Mucosa of gallbladder (tissue), 1 donor: ENCODE measurements around the gene BTBD6. TPM values are rescaled to one million over a fixed set of nuclear protein-coding genes. Genes with fewer than 3 reads are reported as not detected.
"Not testable (repeated sequence)": the region's sequence is repeated elsewhere in the genome, so short reads cannot be mapped to it uniquely, and the experiment has no call there.

Experiments
- DNase-seq: peaks from one replicate; pipeline ENCODE4 v3.0.0-alpha.2; 2020; ENCODE audit warnings: low spot score
- total RNA-seq: library from RNA; stranded (reverse); gene quantifications from one replicate; pipeline ENCODE4 v1.2.1, GENCODE V29; 2021
- donor health status: DM: no; HTN: no; CAD: no.

BTBD6 gene
- total RNA-seq, 1 donor from 2014 or later: 50.8 TPM

GRCh38 chr14:105294142-105294597, 45.8 kb downstream of the BTBD6 start:
- no peak for DNase-seq

GRCh38 chr14:105297311-105297710, 49.0 kb downstream of the BTBD6 start:
- DNase-seq: not testable (repeated sequence)

- no peak for DNase-seq
These were observed 51.6 kb downstream of the BTBD6 start for GRCh38 chr14:105299654-105300541.

Other genes starting within 250 kb of the BTBD6 start
- 5.4 TPM for gene CDCA4, start 227.4 kb upstream of the BTBD6 start, total RNA-seq
- gene GPR132, start 183.1 kb upstream of the BTBD6 start, total RNA-seq: 3.7 TPM
- 12.7 TPM for gene JAG2, start 79.8 kb upstream of the BTBD6 start, total RNA-seq
- gene NUDT14, start 67.2 kb upstream of the BTBD6 start, total RNA-seq: 47.2 TPM
- gene BRF1, start 52.5 kb downstream of the BTBD6 start, total RNA-seq: 51.7 TPM
- gene PACS2, start 66.2 kb downstream of the BTBD6 start, total RNA-seq: 105 TPM
- 2.6 TPM for gene TEX22, start 150.0 kb downstream of the BTBD6 start, total RNA-seq
- 111 TPM for gene MTA1, start 171.3 kb downstream of the BTBD6 start, total RNA-seq
- 130 TPM for gene CRIP2, start 226.3 kb downstream of the BTBD6 start, total RNA-seq
- gene CRIP1, start 238.4 kb downstream of the BTBD6 start, total RNA-seq: 35.7 TPM
- 10.8 TPM for gene TEDC1, start 242.7 kb downstream of the BTBD6 start, total RNA-seq